ENCODE measurements around the gene RNF220. TPM values are rescaled to one million over a fixed set of nuclear protein-coding genes. Genes with fewer than 3 reads are reported as not detected.

The RNF220 gene
- total and polyA plus RNA-seq, 2 experiments from 2014 or later = 47.4 to 123 TPM

GRCh38 chr1:44539991-44540730, 135.1 kb downstream of the RNF220 start:
- TF ChIP-seq EZH2 (IDR thresholded peaks at IDR 0.05; ENCODE audit: insufficient read depth, poor library complexity, severe bottlenecking) (no peak), EZH2phosphoT487 (IDR thresholded peaks at IDR 0.05; ENCODE audit: insufficient read depth, low read depth) (no peak)
- Histone ChIP-seq H3K79me2 (ENCODE audit: insufficient read depth) (no peaks in the 10 kb centered on the region), H4K20me1 (ENCODE audit: insufficient read depth) (no peaks in the 10 kb centered on the region)

DNA sequence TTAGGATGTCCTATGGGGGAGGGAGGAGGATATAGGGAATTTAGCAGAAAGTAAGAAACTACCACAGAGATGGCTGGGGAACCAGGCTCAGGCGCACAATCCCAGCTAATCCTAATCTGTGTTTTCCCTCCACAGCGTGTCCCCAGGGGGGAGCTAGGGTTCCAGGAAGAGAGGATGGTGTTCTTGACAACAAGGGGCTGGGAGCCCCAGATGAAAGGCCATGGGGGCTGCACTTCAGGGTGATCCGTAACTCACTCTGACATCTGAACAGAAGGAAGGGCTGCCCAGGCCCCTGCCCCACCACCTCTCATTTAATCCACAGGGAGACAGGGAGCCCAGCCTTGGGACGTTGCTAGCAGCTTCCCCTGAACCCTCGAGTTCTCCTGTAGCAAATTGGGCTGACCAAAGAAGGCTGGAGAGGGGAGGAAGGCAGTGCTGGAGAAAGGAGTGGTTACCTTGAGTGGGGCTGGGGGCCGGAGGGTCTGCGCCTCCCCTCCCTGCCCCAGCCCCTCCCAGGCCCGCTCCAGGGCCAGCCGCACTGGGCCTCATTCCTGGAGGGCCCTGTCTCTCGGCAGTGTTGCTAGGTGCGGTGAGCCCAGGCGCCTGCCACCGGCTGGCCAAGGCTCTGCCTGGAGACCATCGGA, 137.5 kb downstream of the RNF220 start:
- no peaks in the 10 kb centered on the region for H3K79me2 ChIP-seq (ENCODE audit: insufficient read depth)
- H3K9me2 ChIP-seq (ENCODE audit: insufficient read depth) = no peaks in the 10 kb centered on the region
- DNase-seq = no peak
- WGBS, 2 experiments (ENCODE audit: low coverage in 1 of 2, low lambda C conversion rate in 2 of 2, missing lambda C conversion rate in 2 of 2) = 46 to 53% methylated on average over 5 to 14 of the region's 14 CpGs
- in situ Hi-C loops (cut with MboI) = no loop called here
- H3K9me3 ChIP-seq (ENCODE audit: low read depth) = no peaks in the 10 kb centered on the region
- no peaks in the 10 kb centered on the region for H3K4me1 ChIP-seq (ENCODE audit: insufficient read depth)
- no peak overlapping the region for H3K4me2 ChIP-seq (ENCODE audit: unreplicated experiment)
- H3K9ac ChIP-seq = no peak overlapping the region
- no peaks in the 10 kb centered on the region for H3K36me3 ChIP-seq (ENCODE audit: low read depth)
- H3K27ac ChIP-seq = no peak overlapping the region
- H4K20me1 ChIP-seq (ENCODE audit: insufficient read depth) = no peaks in the 10 kb centered on the region
- no peak overlapping the region for H3K4me3 ChIP-seq
- no peak overlapping the region for H2AFZ ChIP-seq
- peaks cover 76% of the 10 kb centered on the region for H3K27me3 ChIP-seq (replicated peaks; ENCODE audit: insufficient read depth)
- TF ChIP-seq EZH2 (IDR thresholded peaks at IDR 0.05; ENCODE audit: insufficient read depth, poor library complexity, severe bottlenecking) = no peak
- TF ChIP-seq EZH2phosphoT487 (IDR thresholded peaks at IDR 0.05; ENCODE audit: insufficient read depth, low read depth) = no peak
- H3F3A ChIP-seq (ENCODE audit: insufficient read depth) = no peaks in the 10 kb centered on the region

More at GRCh38 chr1:44539991-44540730, 135.1 kb downstream of the RNF220 start:
- Histone ChIP-seq H3K27me3 (replicated peaks; ENCODE audit: insufficient read depth) (peaks cover 66% of the 10 kb centered on the region), H3K36me3 (ENCODE audit: low read depth) (no peaks in the 10 kb centered on the region), H3K4me3 (no peak overlapping the region), H2AFZ (no peak overlapping the region), H3K4me2 (ENCODE audit: unreplicated experiment) (no peak overlapping the region), H3K9me2 (ENCODE audit: insufficient read depth) (no peaks in the 10 kb centered on the region), H3F3A (ENCODE audit: insufficient read depth) (no peaks in the 10 kb centered on the region), H3K4me1 (ENCODE audit: insufficient read depth) (no peaks in the 10 kb centered on the region), H3K9ac (no peak overlapping the region), H3K27ac (no peak overlapping the region), H3K9me3 (ENCODE audit: low read depth) (no peaks in the 10 kb centered on the region)
- in situ Hi-C loops (cut with MboI) = no loop called here
- DNase-seq = no peak
- WGBS, 2 experiments (ENCODE audit: low coverage in 1 of 2, low lambda C conversion rate in 2 of 2, missing lambda C conversion rate in 2 of 2) = 38 to 39% methylated on average over 6 of the region's 6 CpGs

GRCh38 chr1:44543064-44543744, 138.1 kb downstream of the RNF220 start:
- no peak for DNase-seq
- no peaks in the 10 kb centered on the region for H3K9me2 ChIP-seq (ENCODE audit: insufficient read depth)
- no peak overlapping the region for H3K4me2 ChIP-seq (ENCODE audit: unreplicated experiment)
- no peak overlapping the region for H2AFZ ChIP-seq
- no peak overlapping the region for H3K27ac ChIP-seq
- in situ Hi-C loops (cut with MboI) = no loop called here
- H3K36me3 ChIP-seq (ENCODE audit: low read depth) = no peaks in the 10 kb centered on the region
- no peaks in the 10 kb centered on the region for H3K9me3 ChIP-seq (ENCODE audit: low read depth)
- no peaks in the 10 kb centered on the region for H3K4me1 ChIP-seq (ENCODE audit: insufficient read depth)
- H3K4me3 ChIP-seq = no peak overlapping the region
- H3K9ac ChIP-seq = no peak overlapping the region
- H3K79me2 ChIP-seq (ENCODE audit: insufficient read depth) = no peaks in the 10 kb centered on the region
- H3F3A ChIP-seq (ENCODE audit: insufficient read depth) = no peaks in the 10 kb centered on the region
- no peaks in the 10 kb centered on the region for H4K20me1 ChIP-seq (ENCODE audit: insufficient read depth)
- 12% methylated on average over 12 to 15 of the region's 15 CpGs for WGBS, 2 experiments (ENCODE audit: low coverage in 1 of 2, low lambda C conversion rate in 2 of 2, missing lambda C conversion rate in 2 of 2)
- TF ChIP-seq EZH2 (IDR thresholded peaks at IDR 0.05; ENCODE audit: insufficient read depth, poor library complexity, severe bottlenecking) (no peak), EZH2phosphoT487 (IDR thresholded peaks at IDR 0.05; ENCODE audit: insufficient read depth, low read depth) (no peak)
- H3K27me3 ChIP-seq (replicated peaks; ENCODE audit: insufficient read depth) = peaks cover 75% of the 10 kb centered on the region

GRCh38 chr1:44543786-44544185, 138.7 kb downstream of the RNF220 start:
- DNase-seq = no peak
- no peaks in the 10 kb centered on the region for H3K9me3 ChIP-seq (ENCODE audit: low read depth)
- no peak overlapping the region for H3K4me3 ChIP-seq
- no peaks in the 10 kb centered on the region for H3K4me1 ChIP-seq (ENCODE audit: insufficient read depth)
- H3K4me2 ChIP-seq (ENCODE audit: unreplicated experiment) = no peak overlapping the region
- no peak overlapping the region for H2AFZ ChIP-seq
- no peak overlapping the region for H3K9ac ChIP-seq
- H3K27me3 ChIP-seq (replicated peaks; ENCODE audit: insufficient read depth) = peaks cover 76% of the 10 kb centered on the region
- no peak overlapping the region for H3K27ac ChIP-seq
- TF ChIP-seq EZH2 (IDR thresholded peaks at IDR 0.05; ENCODE audit: insufficient read depth, poor library complexity, severe bottlenecking) (no peak), EZH2phosphoT487 (IDR thresholded peaks at IDR 0.05; ENCODE audit: insufficient read depth, low read depth) (no peak)
- H4K20me1 ChIP-seq (ENCODE audit: insufficient read depth) = no peaks in the 10 kb centered on the region
- H3K36me3 ChIP-seq (ENCODE audit: low read depth) = no peaks in the 10 kb centered on the region
- WGBS, 2 experiments (ENCODE audit: low coverage in 1 of 2, low lambda C conversion rate in 2 of 2, missing lambda C conversion rate in 2 of 2) = 21 to 35% methylated on average over 7 of the region's 7 CpGs
- H3F3A ChIP-seq (ENCODE audit: insufficient read depth) = no peaks in the 10 kb centered on the region
- no peaks in the 10 kb centered on the region for H3K79me2 ChIP-seq (ENCODE audit: insufficient read depth)
- H3K9me2 ChIP-seq (ENCODE audit: insufficient read depth) = no peaks in the 10 kb centered on the region
- in situ Hi-C loops (cut with MboI) = no loop called here
